A673 (cell line): ENCODE results near the gene WDR12.
"Not testable (repeated sequence)": the region's sequence is repeated elsewhere in the genome, so short reads cannot be mapped to it uniquely, and the experiment has no call there.

Source experiments
- EZH2 ChIP-seq: fragments of 200-600 bp; sonication (generic); IDR thresholded peaks from 2 replicates; pipeline ENCODE4 v1.6.1; 2017; ENCODE audit warnings: borderline replicate concordance, low read depth, mild to moderate bottlenecking, mixed read lengths, antibody characterized with exemption, low read length; ENCODE audit not compliant: poor library complexity, severe bottlenecking
- TF ChIP-seq, protein P1 (sequence below): fragments of 300-800, 200-600 bp; sonication (generic); conservative IDR thresholded peaks from 2 replicates; pipeline ENCODE4 v1.5.1; 2017; ENCODE audit warnings: low read depth, mild to moderate bottlenecking, antibody characterized with exemption, low read length, moderate library complexity, mixed read lengths

DNA sequence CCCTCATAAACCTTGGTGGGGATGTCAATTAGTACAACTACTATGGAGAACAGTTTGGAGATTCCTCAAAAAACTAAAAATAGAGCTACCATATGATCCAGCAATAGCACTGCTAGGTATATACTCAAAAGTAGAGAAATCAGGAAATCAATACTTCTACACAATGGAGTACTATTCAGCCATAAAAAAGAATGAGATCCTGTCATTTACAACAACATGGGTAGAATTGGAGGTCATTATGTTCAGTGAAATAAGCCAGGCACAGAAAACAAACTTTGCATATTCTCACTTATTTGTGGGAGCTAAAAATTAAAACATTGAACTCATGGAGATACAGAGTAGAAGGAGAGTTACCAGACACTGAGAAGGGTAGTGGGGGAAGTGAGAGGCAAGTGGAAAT lies 6.0 kb downstream of the WDR12 start:
- TF ChIP-seq, protein P1, sequence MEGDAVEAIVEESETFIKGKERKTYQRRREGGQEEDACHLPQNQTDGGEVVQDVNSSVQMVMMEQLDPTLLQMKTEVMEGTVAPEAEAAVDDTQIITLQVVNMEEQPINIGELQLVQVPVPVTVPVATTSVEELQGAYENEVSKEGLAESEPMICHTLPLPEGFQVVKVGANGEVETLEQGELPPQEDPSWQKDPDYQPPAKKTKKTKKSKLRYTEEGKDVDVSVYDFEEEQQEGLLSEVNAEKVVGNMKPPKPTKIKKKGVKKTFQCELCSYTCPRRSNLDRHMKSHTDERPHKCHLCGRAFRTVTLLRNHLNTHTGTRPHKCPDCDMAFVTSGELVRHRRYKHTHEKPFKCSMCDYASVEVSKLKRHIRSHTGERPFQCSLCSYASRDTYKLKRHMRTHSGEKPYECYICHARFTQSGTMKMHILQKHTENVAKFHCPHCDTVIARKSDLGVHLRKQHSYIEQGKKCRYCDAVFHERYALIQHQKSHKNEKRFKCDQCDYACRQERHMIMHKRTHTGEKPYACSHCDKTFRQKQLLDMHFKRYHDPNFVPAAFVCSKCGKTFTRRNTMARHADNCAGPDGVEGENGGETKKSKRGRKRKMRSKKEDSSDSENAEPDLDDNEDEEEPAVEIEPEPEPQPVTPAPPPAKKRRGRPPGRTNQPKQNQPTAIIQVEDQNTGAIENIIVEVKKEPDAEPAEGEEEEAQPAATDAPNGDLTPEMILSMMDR, result not testable (repeated sequence)
- not testable (repeated sequence) for TF ChIP-seq EZH2
